Stimulated activated CD8-positive, alpha-beta memory T cell treated with anti-CD3 and anti-CD28 coated beads, Interleukin-7, amount 100 ng/mL, for 1 hour (primary cell): ENCODE results near the gene CBX2.

Source experiments
- DNase-seq, 2 donors: peaks; one replicate each; pipeline ENCODE4 v3.0.0-alpha.2; 2020; ENCODE audit warnings: low read depth in 2 of 2

The CBX2 gene

GRCh38 chr17:79829004-79829403, 51.1 kb downstream of the CBX2 start:
- DNase-seq, result no peak

- DNase-seq, result no peak
These were observed 51.5 kb downstream of the CBX2 start for GRCh38 chr17:79829457-79829856.

- no peak for DNase-seq
These were observed 52.4 kb downstream of the CBX2 start for GRCh38 chr17:79830303-79830702.

- no peak for DNase-seq
These were observed 52.9 kb downstream of the CBX2 start for GRCh38 chr17:79830763-79831264.

GRCh38 chr17:79831265-79832217, 53.6 kb downstream of the CBX2 start:
- no peak for DNase-seq

GRCh38 chr17:79832218-79833109, 54.5 kb downstream of the CBX2 start:
- DNase-seq, result no peak

GRCh38 chr17:79833110-79833450, 55.1 kb downstream of the CBX2 start:
- no peak for DNase-seq

- no peak for DNase-seq
These were observed 56.0 kb downstream of the CBX2 start for GRCh38 chr17:79833744-79834564.

GRCh38 chr17:79834565-79835469, 56.9 kb downstream of the CBX2 start:
- DNase-seq, result no peak

GRCh38 chr17:79835470-79835899, 57.5 kb downstream of the CBX2 start:
- DNase-seq, result no peak

- DNase-seq, result no peak
These were observed 58.1 kb downstream of the CBX2 start for GRCh38 chr17:79835953-79836509.

GRCh38 chr17:79836510-79836971, 58.6 kb downstream of the CBX2 start:
- no peak for DNase-seq

- no peak for DNase-seq
These were observed 59.3 kb downstream of the CBX2 start for GRCh38 chr17:79836972-79837887.
